A549 (cell line): ENCODE results near the gene POLQ. TPM values are rescaled to one million over a fixed set of nuclear protein-coding genes. Genes with fewer than 3 reads are reported as not detected.

Source experiments
- ATAC-seq, 2 experiments: fragments of 200-7000 bp in 1 of 2; fragments of >200 bp in 1 of 2; cut with Nextera tagmentation in 1 of 2; cut with Tn5 transposase in 1 of 2; 3 replicates each; pipeline versions ENCODE4 v1.8.0 to v1.9.1; 2018 to 2020; ENCODE audit warnings: mild to moderate bottlenecking in 1 of 2, moderate library complexity in 1 of 2
- CTCF ChIA-PET: fragments of 300-600 bp; sonication (Branson Sonifier 250); formaldehyde crosslinking; extraction: SDS; loops from one replicate; lab custom pipeline; 2021; ENCODE audit warnings: antibody characterized with exemption, inconsistent platforms; lab: Yijun Ruan, JAX
- POLR2A ChIA-PET: fragments of 350-600 bp; formaldehyde crosslinking; extraction: SDS; loops from one replicate; lab custom pipeline; 2021; ENCODE audit warnings: antibody characterized with exemption, inconsistent platforms; lab: Yijun Ruan, JAX
- DNase-seq, 2 experiments: peaks; one replicate each; pipeline versions ENCODE4 v3.0.0 to v3.0.0-alpha.2; 2011 to 2016; ENCODE audit warnings: low read depth in 1 of 2, low spot score in 1 of 2
- FAIRE-seq: peaks from 2 replicates; lab custom pipeline; 2011; peaks lifted over from hg19 to GRCh38; lab: Jason Lieb, UNC
- H3K27ac ChIP-seq, 2 experiments: fragments of >200 bp; sonication (Bioruptor Twin); formaldehyde crosslinking; 3 replicates each; pipeline ENCODE4 v1.5.1; 2016 to 2017
- H3K4me1 ChIP-seq: fragments of >200 bp; sonication (Bioruptor Twin); formaldehyde crosslinking; 3 replicates; pipeline ENCODE4 v1.6.1; 2016
- H3K4me2 ChIP-seq: fragments of >200 bp; sonication (Bioruptor Twin); formaldehyde crosslinking; 3 replicates; pipeline ENCODE4 v1.6.1; 2016
- H3K4me3 ChIP-seq: fragments of >200 bp; sonication (Bioruptor Twin); formaldehyde crosslinking; 3 replicates; pipeline ENCODE4 v1.5.1; 2016
- H3K9me3 ChIP-seq: fragments of >200 bp; sonication (Bioruptor Twin); formaldehyde crosslinking; 3 replicates; pipeline ENCODE4 v1.6.1; 2016
- BCL3 ChIP-seq: fragments of >200 bp; sonication (Bioruptor Twin); formaldehyde crosslinking; IDR thresholded peaks from 3 replicates; pipeline ENCODE4 v1.6.1; 2016
- BHLHE40 ChIP-seq: IDR thresholded peaks from 2 replicates; pipeline ENCODE4 v1.6.1; 2012; ENCODE audit warnings: low read depth, low read length, inconsistent platforms
- CBX2 ChIP-seq: fragments of 200-600 bp; sonication (generic); IDR thresholded peaks from 2 replicates; pipeline ENCODE4 v1.6.1; 2016; ENCODE audit warnings: low read depth, mild to moderate bottlenecking, borderline replicate concordance
- CBX8 ChIP-seq: fragments of 200-600 bp; sonication (generic); IDR thresholded peaks from 2 replicates; pipeline ENCODE4 v1.6.1; 2016
- CHD4 ChIP-seq: fragments of 200-600 bp; sonication (generic); IDR thresholded peaks from 2 replicates; pipeline ENCODE4 v1.6.1; 2016; ENCODE audit warnings: antibody characterized with exemption, mild to moderate bottlenecking, borderline replicate concordance
- CTCF ChIP-seq: fragments of >200 bp; sonication (Bioruptor Twin); formaldehyde crosslinking; IDR thresholded peaks from 3 replicates; pipeline ENCODE4 v1.5.1; 2016
- E2F6 ChIP-seq: IDR thresholded peaks from 2 replicates; pipeline ENCODE4 v1.6.1; 2012; ENCODE audit warnings: low read depth, borderline replicate concordance
- ELK1 ChIP-seq: fragments of 150-350 bp; IDR thresholded peaks from 2 replicates; pipeline ENCODE4 v1.6.1; 2014; ENCODE audit warnings: low read depth, mild to moderate bottlenecking, low read length
- EP300 ChIP-seq, 2 experiments: fragments of >200 bp; sonication (Bioruptor Twin); formaldehyde crosslinking; IDR thresholded peaks; 2 replicates in 1 of 2; 3 replicates in 1 of 2; pipeline ENCODE4 v1.6.1; 2016 to 2017
- ESRRA ChIP-seq: fragments of 150-350 bp; IDR thresholded peaks from 2 replicates; pipeline ENCODE4 v1.6.1; 2014; ENCODE audit warnings: mild to moderate bottlenecking, low read length, borderline replicate concordance
- FOSB ChIP-seq: fragments of 250-450 bp; sonication (Bioruptor Pico); IDR thresholded peaks from 2 replicates; pipeline ENCODE4 v1.5.0; 2020; ENCODE audit warnings: mild to moderate bottlenecking, moderate library complexity
- FOSL2 ChIP-seq, 2 experiments: fragments of 450-650 bp in 1 of 2; fragments of >200 bp in 1 of 2; sonication (Bioruptor Twin) in 1 of 2; formaldehyde crosslinking; IDR thresholded peaks; 2 replicates each; pipeline versions ENCODE4 v1.5.0 to v1.6.1; 2016 to 2020; ENCODE audit warnings: mild to moderate bottlenecking in 1 of 2, moderate library complexity in 1 of 2
- HES2 ChIP-seq: fragments of >200 bp; sonication (Bioruptor Twin); formaldehyde crosslinking; IDR thresholded peaks from 2 replicates; pipeline ENCODE4 v1.6.1; 2016
- HEYL ChIP-seq: fragments of 250-450 bp; sonication (Bioruptor Pico); IDR thresholded peaks from 2 replicates; pipeline ENCODE4 v1.8.0; 2021; ENCODE audit warnings: mild to moderate bottlenecking, moderate library complexity
- HOXA7 ChIP-seq: fragments of 250-450 bp; sonication (Bioruptor Pico); IDR thresholded peaks from 2 replicates; pipeline ENCODE4 v1.5.0; 2020; ENCODE audit warnings: mild to moderate bottlenecking, moderate library complexity
- HOXB5 ChIP-seq: fragments of 250-450 bp; sonication (Bioruptor Pico); IDR thresholded peaks from 2 replicates; pipeline ENCODE4 v1.5.0; 2020; ENCODE audit warnings: mild to moderate bottlenecking, moderate library complexity
- JUNB ChIP-seq: fragments of >200 bp; sonication (Bioruptor Twin); formaldehyde crosslinking; IDR thresholded peaks from 2 replicates; pipeline ENCODE4 v1.6.1; 2016
- MAFK ChIP-seq: fragments of 450-650 bp; IDR thresholded peaks from 2 replicates; pipeline ENCODE4 v1.6.1; 2014; ENCODE audit not compliant: partially characterized antibody
- MAZ ChIP-seq: fragments of 150-350 bp; IDR thresholded peaks from 2 replicates; pipeline ENCODE4 v1.6.1; 2014; ENCODE audit warnings: antibody characterized with exemption, low read depth, low read length, borderline replicate concordance
- MYC ChIP-seq: IDR thresholded peaks from 2 replicates; pipeline ENCODE4 v1.6.1; 2012; ENCODE audit warnings: mild to moderate bottlenecking, inconsistent platforms, low read length, improper control_type of control experiment, borderline replicate concordance
- POLR2A ChIP-seq: IDR thresholded peaks from 2 replicates; pipeline ENCODE4 v1.6.1; 2012; ENCODE audit warnings: mild to moderate bottlenecking, low read length
- RAD21 ChIP-seq, 2 experiments: fragments of >200 bp in 1 of 2; sonication (Bioruptor Twin) in 1 of 2; formaldehyde crosslinking in 1 of 2; IDR thresholded peaks in 1 of 2; conservative IDR thresholded peaks in 1 of 2; 2 replicates in 1 of 2; 3 replicates in 1 of 2; pipeline ENCODE4 v1.6.1; 2012 to 2018; ENCODE audit warnings: inconsistent platforms in 1 of 2
- RARB ChIP-seq: fragments of 250-450 bp; sonication (Bioruptor Pico); IDR thresholded peaks from 2 replicates; pipeline ENCODE4 v1.8.0; 2021; ENCODE audit warnings: mild to moderate bottlenecking, moderate library complexity
- RCOR1 ChIP-seq: fragments of 150-350 bp; IDR thresholded peaks from 2 replicates; pipeline ENCODE4 v1.6.1; 2014; ENCODE audit warnings: antibody characterized with exemption, low read length, low read depth
- SMC3 ChIP-seq: fragments of >200 bp; sonication (Bioruptor Twin); formaldehyde crosslinking; IDR thresholded peaks from 3 replicates; pipeline ENCODE4 v1.6.1; 2018; ENCODE audit warnings: inconsistent platforms
- SREBF2 ChIP-seq: fragments of 450-650 bp; IDR thresholded peaks from 2 replicates; pipeline ENCODE4 v1.6.1; 2014; ENCODE audit warnings: mild to moderate bottlenecking, moderate library complexity
- TP53 ChIP-seq: fragments of 250-450 bp; sonication (Bioruptor Pico); IDR thresholded peaks from 2 replicates; pipeline ENCODE4 v1.5.0; 2021; ENCODE audit warnings: mild to moderate bottlenecking, moderate library complexity
- USF2 ChIP-seq: fragments of 450-650 bp; IDR thresholded peaks from 2 replicates; pipeline ENCODE4 v1.6.1; 2014; ENCODE audit warnings: antibody characterized with exemption
- ZC3H11A ChIP-seq: fragments of 450-650 bp; IDR thresholded peaks from 2 replicates; pipeline ENCODE4 v1.6.1; 2014; ENCODE audit warnings: antibody characterized with exemption, mild to moderate bottlenecking
- ZSCAN20 ChIP-seq: fragments of 250-450 bp; sonication (Bioruptor Pico); IDR thresholded peaks from 2 replicates; pipeline ENCODE4 v1.8.0; 2022; ENCODE audit warnings: mild to moderate bottlenecking, moderate library complexity
- WGBS: methylation state at CpG from one replicate; pipeline ENCODE4 v1.1.6; 2017; ENCODE audit errors: missing lambda C conversion rate; 5-methylcytosine and 5-hydroxymethylcytosine counted together
- polyA plus RNA-seq, 4 experiments: library from polyadenylated mRNA; depleted of rRNA in 3 of 4; stranded (reverse); fragments of >200 nt; fragmentation: RNase III in 1 of 4; extraction: RNeasy Plus Mini Kit Qiagen cat#74134 plus additional on column Dnase treatment in 1 of 4; gene quantifications; 2 replicates in 3 of 4; 3 replicates in 1 of 4; pipeline ENCODE4 v1.2.3, GENCODE V29; 2011 to 2017

Gene POLQ
- polyA plus RNA-seq, 2 of the 4 experiments (the other 2 are of a cell fraction): 9.9 to 12.4 TPM

GRCh38 chr3:121436074-121436473 is 109.7 kb downstream of the POLQ start:
- H3K9me3 ChIP-seq: no peaks in the 10 kb centered on the region
- TF ChIP-seq USF2 (no peak), SREBF2 (no peak), MYC (no peak), ELK1 (no peak), RAD21 (conservative IDR thresholded peaks at IDR 0.05 in 1 of 2, IDR thresholded peaks at IDR 0.05 in 1 of 2) (no peak), FOSB (CRISPR knock-in tag) (no peak), CBX8 (no peak), BCL3 (no peak), MAZ (no peak), SMC3 (no peak), RARB (no peak), CTCF (no peak), HOXB5 (CRISPR knock-in tag) (no peak), TP53 (no peak), MAFK (no peak)
- TF ChIP-seq, all 56 proteins: peak for 0
- Histone ChIP-seq H3K4me3 (no peak overlapping the region), H3K27ac (no peak overlapping the region), H3K4me1 (no peaks in the 10 kb centered on the region), H3K4me2 (no peak overlapping the region)
- FAIRE-seq (no peak), DNase-seq (no peak), ATAC-seq (no peak)
- WGBS: 93% methylated on average over 2 of the region's 2 CpGs
- POLR2A ChIA-PET: no interaction called here
- CTCF ChIA-PET: no interaction called here

GRCh38 chr3:121431726-121432517 is 113.9 kb downstream of the POLQ start:
- DNase-seq (no peak), ATAC-seq (no peak), FAIRE-seq (no peak)
- 0 out of 3 replicates have a peak overlapping the region, but pooled peaks have one; percentile 4 for H3K4me2 ChIP-seq
- H3K4me1 ChIP-seq: no peaks in the 10 kb centered on the region
- no peak overlapping the region for H3K4me3 ChIP-seq
- ChIA-PET POLR2A (no interaction called here), CTCF (interaction anchor here (0.6 kb wide), 1 partner anchor 1528 kb away, joined by 3 read pairs; no protein-coding TSS in a partner anchor)
- no peak overlapping the region for H3K27ac ChIP-seq
- TF ChIP-seq HOXA7 (CRISPR knock-in tag) (no peak), BHLHE40 (no peak), RARB (no peak), ESRRA (no peak), CHD4 (no peak), ZSCAN20 (CRISPR knock-in tag) (no peak), EP300 (IDR thresholded peaks at IDR 0.05) (no peak), FOSL2 (IDR thresholded peaks at IDR 0.05) (no peak), FOSL2 (CRISPR knock-in tag; IDR thresholded peaks at IDR 0.05) (no peak), ZC3H11A (no peak), POLR2A (no peak), RCOR1 (no peak), HES2 (no peak), E2F6 (no peak), CBX2 (no peak), JUNB (no peak), HEYL (no peak)
- no peaks in the 10 kb centered on the region for H3K9me3 ChIP-seq
- WGBS: 82% methylated on average over 5 of the region's 5 CpGs
